Inflammatory macrophage treated with lipopolysaccharide for 4 hours (primary cell): ENCODE measurements around the gene FRMD4A.

Experiments
- DNase-seq: peaks from one replicate; pipeline ENCODE4 v3.0.0-alpha.2; 2020

The FRMD4A gene

DNA sequence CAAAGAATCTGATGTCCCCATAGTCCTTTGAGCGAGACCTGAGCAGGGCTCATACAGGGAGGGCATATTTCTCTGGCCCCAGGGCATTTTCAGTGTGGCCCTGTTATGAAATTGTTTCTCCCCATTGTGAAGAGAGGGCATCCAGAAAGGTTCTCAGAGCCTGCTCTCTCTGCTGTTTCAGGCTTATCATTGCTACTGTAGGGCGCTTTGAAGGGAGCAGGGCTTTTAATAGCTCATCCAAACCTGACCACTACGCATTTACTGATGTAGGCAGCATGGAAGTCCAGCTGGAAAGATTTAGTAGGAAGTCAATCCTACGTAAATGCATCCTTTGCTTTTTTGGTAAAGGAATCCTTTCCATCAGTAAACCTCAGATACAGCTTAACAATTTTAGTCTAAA, 675.9 kb downstream of the FRMD4A start:
- DNase-seq = no peak

DNA sequence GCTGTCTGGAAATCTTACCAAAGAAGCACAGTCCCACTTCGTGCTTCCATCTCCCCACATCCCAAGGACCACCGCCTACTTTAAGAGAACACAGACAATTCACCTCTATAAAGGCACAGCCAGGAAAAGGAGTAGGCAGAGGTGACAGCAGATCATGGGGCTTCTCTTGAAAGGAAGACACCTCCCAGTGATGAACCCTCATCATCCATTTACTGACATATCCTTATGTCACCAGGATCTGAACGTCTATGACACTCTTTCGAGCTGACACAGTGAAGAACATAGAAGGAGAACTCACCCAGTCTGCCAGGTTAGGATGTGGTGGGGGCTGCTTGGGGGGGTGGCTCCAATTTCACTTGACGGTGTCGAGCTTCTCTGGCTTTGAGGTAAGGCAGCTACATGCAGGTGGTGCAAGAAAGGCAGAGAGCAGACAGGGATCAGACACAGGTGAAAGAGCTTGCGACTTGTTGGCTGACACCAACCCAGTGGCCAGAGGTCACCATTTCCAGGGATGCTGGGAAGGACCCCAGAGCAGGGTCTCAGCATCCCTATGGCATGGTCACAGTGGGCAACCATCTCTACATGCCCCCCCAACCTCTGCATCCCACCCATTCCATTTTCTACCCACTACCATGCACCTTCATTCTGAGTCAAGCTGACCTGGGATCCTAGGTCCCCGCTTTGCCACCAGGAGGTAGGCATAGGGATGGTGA, 676.5 kb downstream of the FRMD4A start:
- no peak for DNase-seq

GRCh38 chr10:13652860-13653259, 677.9 kb downstream of the FRMD4A start:
- DNase-seq = no peak

DNA sequence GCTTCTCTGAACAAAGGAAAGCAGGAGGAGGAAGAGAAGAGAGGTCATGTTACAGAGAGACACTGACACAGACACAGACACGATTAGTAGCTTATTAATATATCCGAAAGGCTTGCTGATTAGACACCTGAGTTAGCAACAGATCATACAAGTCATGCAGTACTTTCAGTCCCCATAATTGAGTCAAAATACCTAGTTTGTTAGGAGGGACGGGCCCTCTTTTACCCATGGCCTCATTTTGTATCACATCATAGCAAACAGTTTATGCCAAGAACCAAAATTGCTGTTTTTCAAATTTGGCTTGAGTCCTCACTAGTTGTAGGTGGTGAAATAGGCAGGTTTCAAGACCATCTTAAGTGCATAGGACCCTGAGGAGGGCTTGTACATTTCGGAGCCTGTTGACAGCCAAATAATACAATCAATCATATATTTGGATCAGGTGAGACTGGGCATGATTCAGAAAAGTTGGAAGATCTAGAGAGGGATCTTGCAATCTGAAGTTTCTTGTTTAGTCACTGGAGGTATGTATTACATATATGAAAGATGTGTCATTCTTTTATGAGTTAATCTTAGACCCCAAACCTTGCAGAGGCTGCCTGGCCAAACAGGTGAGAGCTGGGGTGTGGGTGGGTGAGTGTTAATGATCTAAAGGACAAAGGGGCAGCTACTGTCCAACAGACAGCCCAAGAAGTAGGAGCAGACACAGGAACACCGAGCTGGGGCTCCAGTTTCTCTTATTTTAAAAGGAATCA, 678.6 kb downstream of the FRMD4A start:
- DNase-seq = no peak

GRCh38 chr10:13650961-13651360, 679.8 kb downstream of the FRMD4A start:
- DNase-seq = no peak

GRCh38 chr10:13649844-13650520, 680.7 kb downstream of the FRMD4A start:
- DNase-seq = no peak

- DNase-seq = no peak
These were observed 682.3 kb downstream of the FRMD4A start for GRCh38 chr10:13648425-13648824.

GRCh38 chr10:13644866-13645265, 685.9 kb downstream of the FRMD4A start:
- no peak for DNase-seq

- DNase-seq = no peak
These were observed 687.7 kb downstream of the FRMD4A start for GRCh38 chr10:13643016-13643415.

DNA sequence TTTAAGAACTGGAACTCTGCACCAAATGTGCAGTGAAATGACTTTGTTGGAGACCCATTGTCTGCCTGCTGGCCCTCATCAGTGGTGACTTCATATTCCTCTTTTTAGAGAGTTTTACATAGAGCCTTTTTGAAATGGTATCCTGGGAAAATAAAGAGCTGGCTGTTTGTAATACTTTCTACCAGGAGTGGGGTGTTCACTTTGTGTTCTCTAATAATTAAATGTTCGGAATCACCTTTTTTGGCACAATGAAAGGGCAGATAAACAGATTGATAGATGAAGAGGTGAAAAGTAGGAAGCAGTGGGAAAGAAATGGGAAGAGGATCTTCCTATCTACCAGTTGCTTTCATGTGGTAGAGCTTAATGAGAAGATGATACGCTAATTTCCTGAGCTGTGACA, 688.4 kb downstream of the FRMD4A start:
- no peak for DNase-seq

DNA sequence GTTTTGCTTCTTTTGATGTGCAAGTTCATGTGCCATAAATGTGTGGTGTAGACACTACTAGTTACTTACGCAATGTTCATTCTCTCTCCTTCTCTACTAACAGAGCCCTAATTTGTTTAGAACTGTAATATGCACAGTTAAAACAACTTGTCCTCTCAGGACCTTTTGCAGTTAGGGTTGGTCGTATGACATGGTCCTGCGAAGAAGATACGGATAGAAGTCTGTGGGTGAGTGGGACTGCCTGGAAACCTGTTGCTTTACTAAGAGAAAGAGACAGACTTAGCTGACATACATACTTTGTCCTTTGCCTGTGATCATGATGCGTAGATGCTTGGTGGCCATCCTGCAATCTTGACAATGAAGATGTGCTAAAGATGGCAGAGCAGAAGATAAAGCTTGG, 692.8 kb downstream of the FRMD4A start:
- DNase-seq = no peak

DNA sequence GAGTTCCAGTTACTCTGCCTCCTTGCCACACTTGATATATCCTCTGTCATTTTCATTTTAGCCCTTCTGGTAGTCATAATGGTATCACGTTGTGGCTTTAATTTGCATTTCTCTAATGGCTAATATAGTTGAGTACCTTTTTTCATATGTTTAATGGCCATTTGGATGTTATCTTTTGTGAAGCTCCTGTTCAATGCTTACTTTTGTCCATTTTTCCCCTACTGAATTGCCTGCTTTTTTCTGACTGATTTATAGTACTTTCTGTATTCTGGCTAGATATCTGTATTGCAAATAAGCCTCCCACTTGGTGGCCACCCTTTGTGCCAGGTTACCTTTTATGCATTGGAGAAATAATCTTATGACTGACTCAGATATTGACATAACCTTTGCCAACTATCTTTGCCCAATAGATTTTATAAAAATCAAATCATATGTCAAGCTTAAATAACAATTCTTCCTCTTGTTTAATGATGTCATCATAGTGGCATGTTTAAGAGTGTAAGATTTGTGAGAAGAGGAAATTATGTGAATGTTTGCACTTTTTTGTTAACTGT, 693.3 kb downstream of the FRMD4A start:
- no peak for DNase-seq

GRCh38 chr10:13636776-13637175, 693.9 kb downstream of the FRMD4A start:
- DNase-seq = no peak

GRCh38 chr10:13634207-13634606, 696.5 kb downstream of the FRMD4A start:
- peak; percentile 35 for DNase-seq

GRCh38 chr10:13633689-13634088, 697.0 kb downstream of the FRMD4A start:
- DNase-seq = no peak

GRCh38 chr10:13632884-13633440, 697.8 kb downstream of the FRMD4A start:
- no peak for DNase-seq

DNA sequence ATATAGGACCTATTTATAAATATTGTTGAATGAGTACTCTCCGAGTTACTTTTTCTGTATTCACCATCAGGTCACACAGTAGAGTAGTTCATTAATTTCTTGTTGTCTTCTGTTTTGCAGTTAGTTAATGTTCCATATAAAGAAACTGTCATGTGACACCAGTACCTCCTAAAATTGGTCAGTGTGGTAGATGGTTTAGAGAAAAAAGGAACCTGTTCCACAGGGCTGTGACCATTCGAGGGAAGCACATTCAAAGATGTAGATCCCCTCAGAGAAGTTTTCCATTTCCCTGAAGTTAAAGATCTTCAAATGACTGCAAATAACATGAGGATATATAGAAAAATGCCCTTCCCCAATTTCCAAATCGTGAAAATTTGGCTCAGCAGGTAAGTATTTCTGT, 698.3 kb downstream of the FRMD4A start:
- no peak for DNase-seq

GRCh38 chr10:13631594-13631993, 699.1 kb downstream of the FRMD4A start:
- no peak for DNase-seq

- no peak for DNase-seq
These were observed 700.5 kb downstream of the FRMD4A start for GRCh38 chr10:13630231-13630630.

DNA sequence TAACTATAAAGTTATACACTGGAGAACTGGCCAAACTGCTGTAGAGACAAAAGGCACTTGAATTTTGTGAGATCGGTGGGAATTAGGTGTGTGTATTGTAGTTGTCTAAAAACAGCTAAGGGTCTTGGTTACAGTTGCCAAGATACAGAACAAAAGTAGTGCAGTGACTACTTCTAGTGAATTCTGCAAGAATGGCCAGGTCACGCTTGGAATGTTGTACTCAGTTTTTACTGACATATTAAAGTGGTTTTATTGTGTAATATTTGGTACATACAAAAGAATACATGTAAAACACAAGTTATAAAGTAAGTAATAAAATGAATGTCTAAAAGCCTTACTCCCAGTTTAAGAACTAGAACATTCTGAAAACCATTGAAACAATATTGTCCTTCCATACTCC, 701.6 kb downstream of the FRMD4A start:
- no peak for DNase-seq

DNA sequence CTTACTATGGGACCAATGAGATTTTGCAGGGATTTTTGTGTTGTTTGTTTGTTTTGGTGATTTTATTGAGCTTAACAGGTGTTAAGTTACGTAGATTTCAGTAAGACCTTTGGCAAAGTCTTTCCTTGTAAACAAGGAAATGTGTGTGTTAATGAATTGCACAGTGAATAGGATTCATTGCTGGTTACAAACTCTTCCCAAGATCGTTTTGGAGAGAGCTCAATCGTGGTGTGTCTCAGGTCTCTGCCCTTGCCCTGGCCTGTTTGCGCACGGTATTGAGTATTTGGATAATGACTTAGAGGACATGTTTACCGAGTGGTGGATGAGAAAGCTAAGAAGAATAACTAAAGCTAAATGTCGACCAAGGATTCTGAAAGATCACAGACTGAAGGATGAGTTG, 702.1 kb downstream of the FRMD4A start:
- DNase-seq = no peak

DNA sequence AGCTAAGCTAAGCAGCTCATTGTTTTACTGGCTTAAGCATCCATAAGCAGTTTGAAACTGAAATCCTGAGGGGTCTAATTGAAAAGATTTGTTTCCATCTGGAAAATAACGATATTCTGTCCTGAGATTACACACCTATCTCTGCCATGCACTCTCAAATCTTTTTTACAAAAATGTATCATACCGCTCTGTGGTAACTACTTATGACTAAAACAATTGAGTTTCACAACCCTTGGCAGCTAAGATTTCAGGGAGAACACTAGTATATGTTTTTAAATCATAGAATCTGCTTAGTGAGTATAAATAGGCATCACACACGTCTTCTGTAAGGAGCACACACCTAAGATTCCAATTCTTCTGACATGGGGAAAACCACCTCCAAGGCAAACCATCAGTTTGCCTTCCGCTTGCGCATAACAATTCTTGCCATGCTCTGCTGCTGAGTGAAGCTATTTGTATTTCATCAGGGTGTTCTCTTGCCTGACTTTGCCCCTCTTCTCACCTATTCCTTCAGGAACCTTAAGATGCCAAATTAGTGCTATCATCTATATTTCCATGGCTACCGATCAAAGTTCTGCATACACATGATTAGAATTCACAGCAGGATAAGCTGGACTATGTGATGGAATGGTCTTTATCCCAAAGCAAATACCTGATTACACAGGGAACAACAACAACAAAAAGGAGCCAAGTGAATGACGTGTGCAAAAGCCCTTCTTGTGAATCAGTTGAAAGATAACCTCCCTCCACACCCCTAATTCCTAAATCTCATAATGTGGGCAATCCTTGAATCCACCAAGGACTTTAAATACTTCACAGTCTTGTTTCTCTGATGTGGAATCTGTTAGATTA, 703.0 kb downstream of the FRMD4A start:
- no peak for DNase-seq
